Measurements from ENCODE around the gene H2AZ2. TPM values are rescaled to one million over a fixed set of nuclear protein-coding genes. Genes with fewer than 3 reads are reported as not detected.
"Not testable (repeated sequence)": the region's sequence is repeated elsewhere in the genome, so short reads cannot be mapped to it uniquely, and the experiment has no call there.

The H2AZ2 gene
- total and polyA plus RNA-seq, 5 experiments from 2014 or later, result 156 to 254 (median 236) TPM

DNA sequence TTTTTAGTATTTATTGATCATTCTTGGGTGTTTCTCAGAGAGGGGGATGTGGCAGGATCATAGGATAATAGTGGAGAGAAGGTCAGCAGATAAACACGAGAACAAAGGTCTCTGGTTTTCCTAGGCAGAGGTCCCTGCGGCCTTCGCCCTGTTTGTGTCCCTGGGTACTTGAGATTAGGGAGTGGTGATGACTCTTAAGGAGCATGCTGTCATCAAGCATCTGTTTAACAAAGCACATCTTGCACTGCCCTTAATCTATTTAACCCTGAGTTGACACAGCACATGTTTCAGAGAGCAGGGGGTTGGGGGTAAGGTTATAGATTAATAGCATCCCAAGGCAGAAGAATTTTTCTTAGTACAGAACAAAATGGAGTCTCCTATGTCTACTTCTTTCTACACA is 22.4 kb upstream of the H2AZ2 start:
- H3K4me3 Mint-ChIP-seq, H3K4me1 Mint-ChIP-seq, DNase-seq, ATAC-seq, POLR2A ChIA-PET, H3K27ac Mint-ChIP-seq, H3K36me3 Mint-ChIP-seq, H3K27me3 Mint-ChIP-seq: not testable (repeated sequence)
- H3K9me3 Mint-ChIP-seq, result peaks cover 0 to 23% (median 2%) of the 10 kb centered on the region in 9 donors

DNA sequence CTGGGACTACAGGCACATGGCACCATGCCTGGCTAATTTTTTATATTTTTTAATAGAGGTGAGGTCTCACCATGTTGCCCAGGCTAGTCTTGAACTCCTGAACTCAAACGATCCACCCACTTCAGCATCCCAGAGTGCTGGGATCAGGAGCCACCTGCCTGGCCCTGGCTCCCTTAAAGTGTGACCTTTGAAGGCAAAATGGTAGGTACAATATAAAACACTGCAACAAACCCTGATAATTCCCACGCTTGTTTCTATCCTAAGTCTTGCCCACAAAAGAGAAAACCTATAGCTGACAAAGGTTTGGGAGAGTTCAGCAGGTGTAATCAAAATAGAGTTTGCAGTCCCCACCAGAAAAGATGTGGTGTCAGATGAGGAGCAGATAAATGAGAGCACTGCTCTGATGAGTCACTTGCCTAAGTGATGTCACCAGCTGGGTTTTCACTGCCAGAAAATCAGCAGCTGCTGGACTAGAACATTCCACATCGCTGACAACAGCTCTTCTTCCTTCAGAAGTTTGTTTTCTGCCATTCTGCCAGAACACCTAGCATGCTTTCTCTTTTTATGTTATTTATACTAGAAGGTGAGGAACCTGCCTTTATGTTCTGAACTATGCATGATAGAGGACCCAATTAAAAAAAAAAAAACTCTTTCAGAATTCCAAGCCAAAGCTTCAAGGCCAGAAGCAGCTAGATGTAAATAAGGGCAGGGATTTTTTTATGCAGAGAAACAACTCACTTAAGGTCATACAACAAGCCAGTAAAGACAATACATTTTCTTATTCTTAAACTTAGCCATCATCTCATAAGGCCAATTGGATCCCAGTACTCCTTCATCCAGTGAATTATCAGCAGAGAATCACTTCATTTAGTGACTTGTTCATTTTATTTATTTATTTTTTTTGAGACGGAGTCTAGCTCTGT is 19.4 kb upstream of the H2AZ2 start:
- no peak for DNase-seq
- peaks cover 0 to 5% (median 2%) of the 10 kb centered on the region in 9 donors for H3K9me3 Mint-ChIP-seq
- POLR2A ChIA-PET, result interaction anchor here (0.7 kb wide), 1 partner anchor 615 kb away, joined by 3 read pairs; no protein-coding TSS in a partner anchor

DNA sequence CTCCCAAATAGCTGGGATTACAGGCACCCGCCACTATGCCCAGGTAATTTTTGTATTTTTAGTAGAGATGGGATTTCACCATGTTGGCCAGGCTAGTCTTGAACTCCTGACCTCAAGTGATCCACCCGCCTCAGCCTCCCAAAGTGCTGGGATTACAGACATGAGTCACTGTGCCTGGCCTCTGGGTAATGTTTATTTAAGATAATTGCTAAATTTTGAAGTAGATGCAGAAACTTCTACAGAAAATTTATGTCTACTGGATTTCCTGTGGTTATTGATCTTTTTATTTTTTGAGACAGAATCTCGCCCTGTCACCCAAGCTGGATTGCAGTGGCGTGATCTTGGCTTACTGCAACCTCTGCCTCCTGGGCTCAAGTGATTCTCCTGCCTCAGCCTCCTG is 14.1 kb upstream of the H2AZ2 start:
- not testable (repeated sequence) for H3K9me3 Mint-ChIP-seq, DNase-seq, H3K4me1 Mint-ChIP-seq, H3K36me3 Mint-ChIP-seq, H3K27ac Mint-ChIP-seq, ATAC-seq, H3K4me3 Mint-ChIP-seq, H3K27me3 Mint-ChIP-seq
- POLR2A ChIA-PET, result interaction anchor here (1.2 kb wide), 1 partner anchor 14 kb away, joined by 4 read pairs; the partner anchor contains the start of gene H2AZ2

More for the DNA sequence above, 19.4 kb upstream of the H2AZ2 start:
- H3K4me1 Mint-ChIP-seq, result peaks cover 0 to 5% (median 0%) of the 10 kb centered on the region in 4 donors
- H3K27me3 Mint-ChIP-seq, result peaks cover 0 to 5% (median 2%) of the 10 kb centered on the region in 5 donors
- no peak overlapping the region for H3K27ac Mint-ChIP-seq
- H3K4me3 Mint-ChIP-seq, result no peak overlapping the region
- peaks cover 0 to 4% (median 0%) of the 10 kb centered on the region in 3 donors for H3K36me3 Mint-ChIP-seq
- ATAC-seq, result no peak

DNA sequence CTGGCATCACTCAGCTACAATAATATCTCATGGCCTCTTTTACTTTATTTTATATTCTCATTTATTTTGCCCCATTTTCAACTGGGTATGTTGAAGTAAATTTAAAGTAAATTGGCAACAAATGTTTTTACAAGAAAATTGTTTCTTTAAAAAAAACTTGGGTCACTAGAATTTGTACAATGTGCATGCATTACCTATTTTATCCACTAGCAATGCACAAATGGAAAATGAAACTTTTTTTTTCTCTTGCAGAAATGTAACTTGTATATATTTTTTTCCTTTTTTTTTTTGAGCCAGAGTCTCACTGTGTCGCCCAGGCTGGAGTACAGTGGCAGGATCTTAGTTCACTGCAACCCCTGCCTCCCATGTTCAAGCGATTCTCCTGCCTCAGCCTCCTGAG is 10.3 kb upstream of the H2AZ2 start:
- no peak for ATAC-seq
- POLR2A ChIA-PET, result interaction anchor here (0.7 to 2.8 kb wide), 3 partner anchors 27 to 276 kb away, joined by 3 to 15 read pairs (median 8); partner anchors contain the start of gene PURB
- peak overlapping the region in 1 of 10 donors; percentile 56 for H3K27ac Mint-ChIP-seq
- no peak for DNase-seq
- H3K36me3 Mint-ChIP-seq, result no peaks in the 10 kb centered on the region
- peaks cover 0 to 5% (median 2%) of the 10 kb centered on the region in 4 donors for H3K4me1 Mint-ChIP-seq
- H3K27me3 Mint-ChIP-seq, result peaks cover 0 to 5% (median 2%) of the 10 kb centered on the region in 5 donors
- no peak overlapping the region for H3K4me3 Mint-ChIP-seq
- H3K9me3 Mint-ChIP-seq, result no peaks in the 10 kb centered on the region

DNA sequence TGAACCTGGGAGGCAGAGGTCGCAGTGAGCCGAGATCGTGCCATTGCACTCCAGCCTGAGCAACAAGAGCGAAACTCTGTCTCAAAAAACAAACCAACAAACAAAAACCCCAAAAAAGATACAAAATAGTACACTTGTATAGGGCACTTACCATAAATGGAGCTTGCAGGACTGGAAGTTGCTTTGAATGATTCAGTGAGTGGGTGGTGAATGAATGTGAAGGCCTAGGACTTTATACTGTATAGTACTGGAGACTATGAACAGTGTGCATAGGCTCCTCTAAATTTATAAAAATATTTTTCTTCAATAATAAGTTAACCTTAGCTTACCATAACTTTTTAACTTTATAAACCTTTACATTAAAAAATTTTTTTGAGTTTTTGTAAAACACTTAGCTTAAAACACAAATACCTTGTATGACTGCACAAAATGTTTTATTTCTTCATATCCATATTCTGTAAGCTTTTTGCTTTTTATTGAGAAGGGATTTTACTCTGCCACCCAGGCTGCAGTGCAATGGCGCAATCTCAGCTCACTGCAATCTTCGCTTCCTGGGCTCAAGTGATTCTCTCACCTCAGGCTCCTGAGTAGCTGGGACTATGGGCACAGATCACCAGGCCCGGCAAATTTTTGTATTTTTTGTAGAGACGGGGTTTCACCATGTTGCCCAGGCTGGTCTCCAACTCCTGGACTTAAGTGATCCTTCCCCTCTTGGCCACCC is 6.9 kb upstream of the H2AZ2 start:
- Mint-ChIP-seq H3K4me3 (no peak overlapping the region), H3K27me3 (no peaks in the 10 kb centered on the region), H3K9me3 (no peaks in the 10 kb centered on the region), H3K4me1 (peaks cover 0 to 5% (median 2%) of the 10 kb centered on the region in 4 donors), H3K27ac (no peak overlapping the region), H3K36me3 (no peaks in the 10 kb centered on the region)
- ATAC-seq (no peak), DNase-seq (no peak)
- POLR2A ChIA-PET, result interaction anchor here (1.3 kb wide), 1 partner anchor 30 kb away, joined by 7 read pairs; the partner anchor contains the start of gene PURB

DNA sequence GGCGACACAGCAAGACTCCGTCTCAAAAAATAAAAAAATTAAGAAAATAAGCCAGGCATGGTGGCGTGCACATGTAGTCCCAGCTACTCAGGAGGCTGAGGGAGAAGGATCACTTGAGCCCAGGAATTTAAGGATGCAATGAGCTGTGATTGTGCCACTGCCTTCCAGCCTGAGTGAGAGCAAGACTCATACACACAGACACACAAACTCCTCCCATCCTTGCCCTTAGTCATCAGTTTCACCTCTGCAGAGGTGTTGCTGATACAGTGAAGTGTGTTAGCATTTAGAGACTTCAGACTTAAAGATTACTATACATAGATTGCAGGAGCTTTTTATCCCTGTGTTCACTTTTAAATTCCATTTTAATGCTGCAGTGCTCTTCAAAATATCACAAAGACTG is 5.5 kb upstream of the H2AZ2 start:
- POLR2A ChIA-PET, result interaction anchor here (0.6 to 0.7 kb wide), 2 partner anchors 102 to 151 kb away, joined by 3 to 4 read pairs; no protein-coding TSS in a partner anchor
- Mint-ChIP-seq H3K27ac (no peak overlapping the region), H3K36me3 (no peaks in the 10 kb centered on the region), H3K27me3 (no peaks in the 10 kb centered on the region), H3K4me3 (no peak overlapping the region), H3K4me1 (peaks cover 2 to 8% (median 4%) of the 10 kb centered on the region in 4 donors), H3K9me3 (no peaks in the 10 kb centered on the region)
- ATAC-seq (no peak), DNase-seq (no peak)

DNA sequence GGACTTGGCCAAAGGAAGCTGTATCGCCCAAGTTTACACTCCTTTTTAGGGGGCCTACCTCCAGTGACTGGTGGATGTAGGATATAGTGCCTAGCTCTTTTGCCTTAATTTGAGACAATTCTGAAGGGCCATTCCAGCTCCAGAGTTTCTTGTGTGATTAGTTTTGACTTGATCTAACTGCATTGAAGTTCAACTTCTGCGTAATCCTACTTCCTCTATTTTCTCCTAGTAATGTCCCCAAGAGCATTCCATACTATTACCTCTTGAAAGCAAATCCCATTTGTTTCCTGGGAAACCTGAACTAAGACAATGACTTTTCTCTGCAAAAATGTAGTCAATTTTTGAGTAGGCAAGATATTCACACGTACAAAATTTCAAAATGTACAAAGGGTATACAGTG is 4.7 kb upstream of the H2AZ2 start:
- DNase-seq, result no peak
- POLR2A ChIA-PET, result interaction anchor here (0.5 kb wide), 1 partner anchor 182 kb away, joined by 4 read pairs; no protein-coding TSS in a partner anchor
- ATAC-seq, result no peak

DNA sequence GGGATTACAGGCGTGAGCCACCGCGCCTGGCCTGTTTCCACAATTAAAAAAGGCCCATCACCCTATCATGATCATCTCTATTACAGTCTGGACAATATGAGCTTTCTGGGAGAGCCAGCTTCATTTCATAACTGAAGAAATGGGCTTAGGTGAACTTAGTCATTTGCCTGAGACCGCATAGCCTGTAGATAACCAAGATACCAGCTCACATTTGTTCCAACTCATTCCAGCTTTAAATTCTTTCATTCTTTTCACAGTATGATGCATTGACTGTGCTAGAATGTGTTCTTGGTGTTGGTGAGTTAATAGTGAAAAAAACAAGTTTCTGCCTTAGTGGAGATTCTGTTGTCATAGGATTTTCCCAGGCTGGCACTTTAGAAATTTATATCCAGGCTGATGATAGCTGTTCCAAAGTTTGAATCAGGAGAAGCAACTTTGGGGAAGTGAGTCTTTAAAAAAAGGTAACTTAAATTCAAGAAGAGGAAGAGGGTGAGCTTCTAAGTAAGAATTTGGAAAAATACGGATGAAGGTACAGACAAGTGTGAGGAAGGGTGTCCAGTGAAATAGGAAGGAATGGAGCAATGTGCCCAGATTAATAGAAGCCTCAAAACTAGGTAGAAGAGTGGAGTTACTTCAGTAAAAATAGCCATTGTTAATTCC is 2.1 kb upstream of the H2AZ2 start:
- Mint-ChIP-seq H3K4me1 (peaks cover 14 to 32% (median 21%) of the 10 kb centered on the region in 4 donors), H3K36me3 (no peaks in the 10 kb centered on the region), H3K27me3 (peaks cover 0 to 3% (median 0%) of the 10 kb centered on the region in 5 donors), H3K27ac (peak overlapping the region; percentile 31 to 98 (median 76)), H3K9me3 (peaks cover 0 to 5% (median 0%) of the 10 kb centered on the region in 9 donors), H3K4me3 (peak overlapping the region in 9 of 10 donors; percentile 50 to 97 (median 89))
- ATAC-seq, result no peak
- no peak for DNase-seq
- POLR2A ChIA-PET, result interaction anchor here (0.6 to 3.1 kb wide), 8 partner anchors 32 to 276 kb away, joined by 3 to 37 read pairs (median 4); partner anchors contain the start of genes DDX56, PURB, TBRG4 and TMED4

More for the DNA sequence above, 4.7 kb upstream of the H2AZ2 start:
- H3K36me3 Mint-ChIP-seq, result no peaks in the 10 kb centered on the region
- peaks cover 0 to 3% (median 0%) of the 10 kb centered on the region in 5 donors for H3K27me3 Mint-ChIP-seq
- peaks cover 0 to 3% (median 0%) of the 10 kb centered on the region in 9 donors for H3K9me3 Mint-ChIP-seq
- no peak overlapping the region for H3K4me3 Mint-ChIP-seq
- H3K27ac Mint-ChIP-seq, result no peak overlapping the region
- peaks cover 5 to 10% (median 7%) of the 10 kb centered on the region in 4 donors for H3K4me1 Mint-ChIP-seq

DNA sequence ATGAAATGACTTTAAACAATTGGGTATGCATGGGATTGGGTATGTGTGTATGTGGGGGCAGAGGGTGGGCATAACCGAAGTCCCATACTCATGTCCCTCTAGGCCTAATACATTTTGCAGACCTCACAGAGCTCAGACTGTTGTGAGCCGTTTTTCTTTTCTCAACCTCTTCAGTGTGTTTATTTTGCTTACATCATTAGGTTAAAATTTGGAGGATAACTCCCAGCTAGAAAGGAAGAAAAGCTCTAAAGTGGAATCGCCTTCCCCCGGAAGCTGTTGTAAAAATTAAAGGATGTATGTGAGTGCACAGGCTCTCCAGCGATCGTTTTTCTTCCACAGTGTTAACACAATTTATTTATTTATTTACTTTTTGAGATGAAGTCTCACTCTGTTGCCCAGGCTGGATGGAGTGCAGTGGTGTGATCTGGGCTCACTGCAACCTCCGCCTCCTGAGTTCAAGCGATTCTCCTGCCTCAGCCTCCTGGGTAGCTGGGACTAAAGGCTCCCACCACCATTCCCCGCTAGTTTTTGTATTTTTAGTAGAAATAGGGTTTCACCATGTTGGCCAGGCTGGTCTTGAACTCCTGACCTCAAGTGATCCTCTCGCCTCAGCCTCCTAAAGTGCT is 1.5 kb upstream of the H2AZ2 start:
- Mint-ChIP-seq H3K36me3 (no peaks in the 10 kb centered on the region), H3K27me3 (peaks cover 0 to 3% (median 0%) of the 10 kb centered on the region in 5 donors), H3K4me3 (peak overlapping the region; percentile 85 to 97 (median 92)), H3K27ac (peak overlapping the region; percentile 31 to 99 (median 95)), H3K4me1 (peaks cover 14 to 38% (median 26%) of the 10 kb centered on the region in 4 donors), H3K9me3 (peaks cover 0 to 5% (median 0%) of the 10 kb centered on the region in 9 donors)
- DNase-seq (no peak), ATAC-seq (no peak)
- POLR2A ChIA-PET, result interaction anchor here (0.6 to 3.7 kb wide), 14 partner anchors 32 to 359 kb away, joined by 3 to 37 read pairs (median 6); partner anchors contain the start of genes DDX56, NUDCD3, PPIA and PURB

DNA sequence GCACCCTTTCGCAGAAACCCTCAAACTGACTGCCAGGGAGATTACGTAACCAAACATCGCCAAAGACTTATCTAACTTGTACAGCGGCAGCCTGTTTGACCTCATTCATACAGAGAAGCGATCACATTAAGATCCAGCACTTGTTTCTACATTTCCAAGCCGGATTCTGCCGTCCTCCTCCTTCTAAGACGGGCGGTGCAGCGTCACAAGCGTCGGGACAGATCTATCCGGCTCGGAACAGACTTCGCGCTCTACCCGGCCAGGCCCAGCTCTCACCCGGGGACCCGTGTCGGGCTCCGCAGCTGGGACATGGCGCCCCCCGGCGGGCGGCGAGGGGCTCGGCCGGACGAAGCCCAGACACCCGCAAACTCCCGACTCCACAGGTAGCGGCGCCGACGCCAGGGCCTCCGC is 373 bp downstream of the H2AZ2 start:
- H3K4me1 Mint-ChIP-seq, result peaks cover 16 to 48% (median 37%) of the 10 kb centered on the region in 4 donors
- POLR2A ChIA-PET, result interaction anchor here (0.6 to 3.7 kb wide), 25 partner anchors 10 to 387 kb away, joined by 3 to 37 read pairs (median 7); partner anchors contain the start of genes DDX56, NUDCD3, OGDH and PPIA
- peak overlapping the region; percentile 87 to 98 (median 94) for H3K4me3 Mint-ChIP-seq
- peak overlapping the region; percentile 94 to 99 (median 98) for H3K27ac Mint-ChIP-seq
- peaks cover 0 to 5% (median 0%) of the 10 kb centered on the region in 9 donors for H3K9me3 Mint-ChIP-seq
- H3K36me3 Mint-ChIP-seq, result peaks cover 0 to 9% (median 0%) of the 10 kb centered on the region in 3 donors
- peak; percentile 78 to 94 (median 88) for DNase-seq
- peaks cover 0 to 3% (median 0%) of the 10 kb centered on the region in 5 donors for H3K27me3 Mint-ChIP-seq
- peak; percentile 63 to 65 for ATAC-seq

Data from naive thymus-derived CD8-positive, alpha-beta T cell (primary cell).